Measurements from ENCODE around the gene FLAD1.
"Not testable (repeated sequence)": the region's sequence is repeated elsewhere in the genome, so short reads cannot be mapped to it uniquely, and the experiment has no call there.

Gene FLAD1

DNA sequence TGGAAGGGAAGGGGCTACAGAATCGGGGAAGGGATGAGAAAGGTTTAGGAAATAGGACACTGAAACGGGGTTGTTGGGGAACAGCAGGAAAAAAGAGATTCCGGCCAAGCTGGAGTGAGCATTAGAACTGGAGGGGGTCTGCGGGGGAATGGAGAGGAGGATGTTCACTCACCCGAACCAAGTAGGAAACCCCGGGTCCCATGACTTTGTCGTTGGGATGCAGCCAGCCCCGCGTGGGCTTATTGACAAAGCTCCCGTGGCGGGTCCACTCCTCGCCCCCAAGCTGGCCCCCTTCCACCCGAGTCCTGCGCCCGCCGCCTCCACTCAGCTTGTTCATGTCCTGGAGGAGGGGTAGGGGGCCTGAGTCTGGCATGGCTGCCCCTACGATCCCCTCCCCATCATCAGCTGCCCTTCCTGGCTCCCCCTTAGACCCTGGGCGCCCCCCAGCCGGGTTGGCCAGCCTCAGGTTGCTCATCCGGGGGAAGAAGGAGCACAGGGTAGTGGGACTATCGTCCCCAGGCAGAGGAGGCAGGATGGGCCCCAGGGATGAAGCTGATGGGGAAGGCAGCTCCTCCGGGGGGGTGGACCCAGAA, 13.2 kb upstream of the FLAD1 start:
- no peak for DNase-seq

DNA sequence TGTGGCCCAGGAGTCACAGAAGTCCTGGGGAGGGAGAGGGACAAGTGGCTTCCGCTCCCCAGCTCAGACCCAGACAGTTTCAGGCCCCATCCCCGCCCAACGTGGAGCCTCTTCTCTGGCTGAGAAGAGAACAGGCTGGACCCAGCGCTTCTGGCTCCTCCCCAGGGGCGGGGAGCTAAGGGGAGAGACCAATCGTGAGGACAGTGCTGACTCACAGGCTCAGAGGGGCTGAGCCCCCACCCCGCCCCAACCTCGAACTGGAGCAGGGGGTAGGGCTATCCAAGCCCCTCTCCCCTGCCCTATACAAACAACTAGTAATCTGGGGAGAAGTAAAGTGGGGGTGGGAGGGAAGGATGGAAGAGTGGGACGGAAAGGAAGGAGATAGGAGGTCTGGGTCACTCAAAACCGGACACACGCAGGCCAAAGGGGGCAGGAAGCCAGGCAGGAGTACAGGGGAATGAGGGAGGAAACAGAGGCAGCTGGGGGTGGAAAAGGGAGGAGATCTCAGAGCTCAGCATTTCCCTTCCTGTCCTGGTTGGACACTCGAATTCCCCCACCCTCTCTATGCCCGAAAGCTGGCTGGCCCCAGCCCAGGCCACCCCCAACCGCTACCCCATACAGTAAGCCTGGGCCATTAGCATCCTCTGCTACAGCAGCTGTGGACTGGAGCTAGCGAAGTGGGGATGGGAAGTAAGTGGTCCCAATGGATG, 12.4 kb upstream of the FLAD1 start, which contains the start of gene SHC1:
TSS of gene SHC1 (minus strand) at position 117 of the 710 bp plus-strand sequence. CDS start 221 bp downstream, outside the sequence.
- DNase-seq = peak; percentile 62

DNA sequence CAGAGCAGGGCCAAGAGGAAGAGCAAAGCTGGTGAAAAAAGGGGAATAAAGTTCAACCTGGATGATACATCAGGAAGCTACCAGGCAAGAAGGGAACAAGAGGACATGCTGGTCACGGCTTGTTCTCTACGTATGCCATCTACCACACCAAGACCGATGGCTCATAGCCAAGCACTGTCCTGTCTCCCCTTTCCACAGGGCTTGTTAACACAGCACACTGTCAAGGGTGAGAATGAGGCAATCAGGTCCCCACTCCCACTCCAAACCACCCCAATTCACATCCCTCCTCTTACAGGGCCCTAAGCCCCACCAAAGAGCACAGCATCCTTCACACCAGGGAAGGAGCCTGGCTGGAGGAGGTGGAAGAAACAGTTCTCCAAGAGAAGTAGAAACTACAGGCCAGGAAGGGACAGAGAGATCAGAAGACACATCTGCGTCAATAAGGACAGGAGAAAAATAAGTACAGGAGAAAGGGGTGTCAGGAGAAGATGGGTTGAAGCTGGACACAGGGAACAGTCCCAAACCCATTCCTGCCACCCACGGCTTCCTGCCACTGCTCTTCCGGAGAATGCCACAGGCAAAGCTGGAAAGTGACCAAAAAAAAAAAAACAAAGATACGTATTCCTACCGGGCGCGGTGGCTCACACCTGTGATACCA, 11.7 kb upstream of the FLAD1 start:
- no peak for DNase-seq

DNA sequence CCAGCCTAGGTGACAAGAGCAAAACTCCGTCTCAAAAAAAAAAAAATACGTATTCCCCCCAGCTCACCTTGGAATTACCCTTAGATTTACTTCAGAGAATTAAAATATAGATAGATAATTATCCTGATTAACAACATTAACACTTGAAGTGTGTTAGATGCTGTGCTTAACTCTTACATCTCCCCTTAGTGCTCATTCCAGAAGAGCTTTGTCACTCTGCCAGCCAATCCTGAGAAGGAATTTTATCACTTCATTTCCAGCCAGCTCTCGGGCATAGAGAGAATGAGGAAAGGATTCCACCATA, 11.0 kb upstream of the FLAD1 start:
- no peak for DNase-seq

DNA sequence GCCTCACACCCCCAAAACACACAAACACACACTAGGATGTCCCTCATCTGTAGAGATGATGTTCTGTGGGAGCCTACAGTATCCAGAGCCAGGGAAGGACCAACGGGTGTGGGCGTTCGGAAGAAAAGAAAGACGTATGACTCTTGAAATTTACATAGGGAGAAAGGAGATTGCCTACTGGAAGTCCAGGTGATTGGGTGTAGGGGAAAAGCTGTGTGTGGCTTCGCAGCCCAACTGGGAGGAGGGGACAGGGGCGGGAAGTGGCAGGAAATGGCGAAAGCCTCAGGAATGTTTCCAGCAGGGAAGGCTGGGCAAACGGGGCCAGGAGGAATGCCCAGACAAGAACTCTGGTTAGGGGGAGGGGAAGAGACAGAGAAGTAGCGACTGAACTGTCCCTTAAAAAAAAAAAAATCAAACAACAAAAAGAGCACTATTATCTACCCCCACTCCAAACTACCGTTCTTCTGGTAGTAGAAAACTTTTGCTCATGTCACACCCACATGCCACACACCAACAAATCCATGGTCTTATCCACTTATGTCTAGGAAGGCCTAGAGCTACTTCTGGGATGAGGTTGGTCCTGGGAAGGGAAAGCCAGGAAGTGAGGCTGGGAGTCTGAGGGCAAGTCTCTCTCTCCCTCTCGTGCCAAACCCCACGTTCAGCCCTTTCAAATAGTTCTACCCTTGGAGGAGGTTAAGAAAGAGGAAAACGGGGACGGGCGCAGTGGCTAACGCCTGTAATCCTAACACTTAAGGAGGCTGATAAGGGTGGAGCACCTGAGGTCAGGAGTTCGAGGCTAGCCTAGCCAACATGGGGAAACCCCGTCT, 10.4 kb upstream of the FLAD1 start:
- DNase-seq = peak; percentile 57

DNA sequence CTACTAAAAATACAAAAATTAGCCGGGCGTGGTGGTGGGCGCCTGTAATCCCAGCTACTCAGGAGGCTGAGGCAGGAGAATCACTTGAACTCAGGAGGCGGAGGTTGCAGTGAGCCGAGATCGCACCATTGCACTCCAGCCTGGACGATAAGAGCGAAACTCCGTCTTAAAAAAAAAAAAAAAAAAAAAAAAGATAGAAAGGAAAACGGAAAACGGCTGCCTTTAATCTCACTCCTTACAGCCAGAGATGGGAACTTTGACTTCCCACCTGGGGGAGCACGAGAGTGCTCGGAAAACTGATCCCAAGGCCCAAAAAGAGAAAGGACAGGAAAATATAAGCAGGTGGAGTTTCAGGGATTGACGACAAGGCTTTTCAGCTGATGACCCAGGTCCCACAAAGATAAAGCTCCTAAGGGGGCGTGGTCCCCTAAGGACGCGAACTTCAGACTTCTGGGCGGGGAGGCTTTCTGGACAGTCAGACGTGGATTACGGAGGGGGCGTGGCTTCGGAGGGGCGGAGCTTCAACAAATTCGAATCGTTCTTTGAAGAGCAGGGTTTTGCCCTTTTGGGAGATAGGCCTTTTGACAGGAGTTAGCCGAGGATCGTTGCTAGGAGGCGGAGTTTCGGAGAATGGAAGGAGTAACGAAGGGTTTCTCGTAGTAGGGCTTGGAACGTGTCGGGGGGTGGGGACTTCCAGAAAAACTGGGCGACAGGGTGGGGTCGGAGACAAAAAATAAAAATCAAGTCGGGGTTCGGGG, 9.6 kb upstream of the FLAD1 start:
- DNase-seq = peak; percentile 92

DNA sequence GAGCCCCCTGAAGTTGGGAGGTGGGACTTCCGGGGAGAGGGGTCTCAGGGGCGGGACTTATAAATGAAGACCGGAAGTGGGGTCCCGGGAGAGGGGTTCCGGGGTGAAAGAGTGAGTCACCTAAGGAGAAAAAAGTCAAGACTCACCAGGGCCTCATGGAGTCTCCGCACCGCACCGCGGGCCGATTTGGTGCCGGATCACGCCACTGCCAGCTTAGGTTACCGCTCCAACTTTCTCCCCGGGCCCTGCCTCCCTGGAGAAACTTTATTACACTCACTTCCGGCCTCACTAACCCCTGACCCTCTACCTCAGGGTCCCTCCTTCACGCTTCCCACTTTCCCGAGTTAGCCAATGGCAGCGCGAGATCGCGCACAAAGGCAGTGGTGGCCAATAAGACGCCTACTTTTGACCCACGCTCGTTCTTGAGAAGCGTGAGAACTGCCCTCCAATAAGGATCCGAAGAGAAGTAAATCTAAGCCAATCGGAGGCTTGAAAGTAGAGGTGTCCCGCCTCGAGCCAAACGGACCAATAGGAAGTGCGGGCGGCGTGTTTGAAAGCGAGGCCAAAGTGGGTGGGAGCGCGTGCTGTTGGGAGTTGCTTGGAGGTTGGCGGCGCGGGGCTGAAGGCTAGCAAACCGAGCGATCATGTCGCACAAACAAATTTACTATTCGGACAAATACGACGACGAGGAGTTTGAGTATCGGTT, 8.9 kb upstream of the FLAD1 start, which contains the start of gene CKS1B:
TSS of gene CKS1B (plus strand) at position 580 of the 706 bp plus-strand sequence. CDS start at position 645, 65 bp downstream.
- DNase-seq = peak; percentile 96

DNA sequence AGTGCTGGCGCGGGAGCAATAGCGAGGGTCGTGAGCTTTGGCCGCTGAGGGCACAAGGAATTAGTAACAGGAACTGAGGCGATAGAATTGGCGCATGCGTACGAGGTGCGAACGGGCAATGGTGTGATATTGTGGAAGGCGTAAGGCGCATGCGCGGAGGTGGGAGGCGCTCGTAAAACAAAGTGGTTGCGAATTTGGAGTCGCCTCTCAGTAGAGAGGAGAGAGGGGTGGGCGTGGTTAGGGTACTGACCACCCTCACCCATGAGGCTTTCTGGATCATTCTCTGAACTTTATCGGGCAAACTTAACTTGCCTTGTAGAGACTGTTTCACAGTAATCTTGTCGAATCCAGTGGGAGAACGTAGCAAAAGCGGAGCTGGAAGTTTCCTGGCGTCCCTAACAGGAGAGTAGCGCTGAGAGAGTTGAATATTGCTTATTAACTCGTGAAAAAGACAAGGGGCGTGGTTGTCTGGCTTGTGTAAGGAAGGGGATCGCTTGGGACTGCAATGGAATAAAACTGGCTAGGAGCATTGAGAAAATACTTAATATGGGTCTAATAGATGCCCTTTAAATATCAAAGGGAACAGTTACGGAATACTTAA, 8.2 kb upstream of the FLAD1 start:
- peak; percentile 93 for DNase-seq

DNA sequence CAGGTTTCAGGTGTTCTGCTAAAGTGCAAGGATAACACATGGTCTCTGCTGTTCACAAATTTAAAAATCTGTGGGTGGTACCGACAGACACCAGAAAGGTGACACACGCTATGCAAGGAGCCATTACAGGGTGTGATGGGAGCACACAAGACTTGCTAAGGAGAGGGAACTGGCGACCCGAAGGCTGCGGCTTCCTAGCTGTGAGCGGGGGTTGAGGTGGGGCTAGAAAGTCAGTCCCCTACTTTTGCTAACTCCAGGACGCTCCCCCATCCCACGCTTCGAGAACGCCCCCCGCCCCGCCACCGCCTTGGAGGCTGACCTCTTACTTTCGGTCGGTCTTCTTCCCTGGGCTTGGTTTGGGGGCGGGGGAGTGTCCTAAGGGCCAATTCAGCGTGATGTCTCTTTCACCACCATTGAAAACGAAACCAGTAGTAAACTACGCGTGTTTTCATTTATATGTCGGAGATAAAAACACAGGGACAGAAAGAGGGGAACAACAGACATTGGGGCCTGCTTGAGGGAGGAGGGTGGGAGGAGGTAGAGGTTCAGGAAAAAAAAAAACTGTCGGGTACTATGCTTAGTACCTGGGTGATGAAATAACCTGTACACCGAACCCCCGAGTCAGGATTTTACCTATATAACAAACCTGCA, 7.6 kb upstream of the FLAD1 start:
- no peak for DNase-seq

DNA sequence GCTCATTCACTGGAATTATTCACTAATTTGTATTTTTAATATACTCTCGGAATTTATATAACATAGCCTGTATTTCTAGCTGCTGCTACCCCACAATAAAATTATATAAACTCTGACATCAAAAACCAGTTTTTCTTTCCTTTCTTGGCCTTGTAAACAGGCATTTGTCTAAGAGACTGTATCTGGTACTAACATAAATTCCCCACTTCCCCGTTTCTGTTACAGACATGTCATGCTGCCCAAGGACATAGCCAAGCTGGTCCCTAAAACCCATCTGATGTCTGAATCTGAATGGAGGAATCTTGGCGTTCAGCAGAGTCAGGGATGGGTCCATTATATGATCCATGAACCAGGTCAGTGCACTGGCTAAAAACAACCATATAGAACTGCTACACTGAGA, 5.4 kb upstream of the FLAD1 start:
- DNase-seq = not testable (repeated sequence)

DNA sequence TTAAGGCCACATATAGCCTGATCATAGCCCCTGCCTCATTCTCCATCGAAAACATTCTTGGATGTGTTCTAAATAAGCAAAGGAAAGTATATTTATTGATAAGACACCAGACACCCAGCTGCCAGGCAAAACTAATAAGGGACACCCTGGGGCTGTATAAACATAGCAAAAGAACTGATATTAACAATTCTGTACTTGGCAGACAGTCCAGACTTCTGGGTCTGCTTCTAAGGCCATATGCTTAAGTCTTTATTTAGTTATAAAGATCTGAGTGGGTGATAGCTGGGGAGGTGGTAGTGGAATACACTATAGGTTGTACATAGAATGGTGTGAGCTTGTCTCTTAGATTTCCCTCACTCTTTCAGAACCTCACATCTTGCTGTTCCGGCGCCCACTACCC, 4.8 kb upstream of the FLAD1 start:
- no peak for DNase-seq

DNA sequence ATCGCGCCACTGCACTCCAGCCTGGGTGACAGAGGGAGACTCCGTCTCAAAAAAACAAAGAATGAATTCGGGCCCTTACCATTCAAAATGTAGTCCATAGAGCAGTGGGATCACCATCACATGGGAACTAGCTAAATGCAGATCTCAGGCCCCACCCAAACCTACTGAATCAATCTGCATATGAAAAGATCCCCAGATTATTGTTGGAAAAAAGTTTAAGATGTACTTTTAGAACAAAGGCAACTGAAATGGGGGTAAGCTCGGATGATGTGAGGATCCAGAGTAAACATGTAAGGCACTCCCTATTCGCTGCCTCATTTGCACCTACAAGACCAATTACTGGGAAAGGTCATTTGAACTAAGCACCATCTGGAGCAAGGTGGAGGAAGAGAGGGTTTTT, 803 bp upstream of the FLAD1 start:
- no peak for DNase-seq

DNA sequence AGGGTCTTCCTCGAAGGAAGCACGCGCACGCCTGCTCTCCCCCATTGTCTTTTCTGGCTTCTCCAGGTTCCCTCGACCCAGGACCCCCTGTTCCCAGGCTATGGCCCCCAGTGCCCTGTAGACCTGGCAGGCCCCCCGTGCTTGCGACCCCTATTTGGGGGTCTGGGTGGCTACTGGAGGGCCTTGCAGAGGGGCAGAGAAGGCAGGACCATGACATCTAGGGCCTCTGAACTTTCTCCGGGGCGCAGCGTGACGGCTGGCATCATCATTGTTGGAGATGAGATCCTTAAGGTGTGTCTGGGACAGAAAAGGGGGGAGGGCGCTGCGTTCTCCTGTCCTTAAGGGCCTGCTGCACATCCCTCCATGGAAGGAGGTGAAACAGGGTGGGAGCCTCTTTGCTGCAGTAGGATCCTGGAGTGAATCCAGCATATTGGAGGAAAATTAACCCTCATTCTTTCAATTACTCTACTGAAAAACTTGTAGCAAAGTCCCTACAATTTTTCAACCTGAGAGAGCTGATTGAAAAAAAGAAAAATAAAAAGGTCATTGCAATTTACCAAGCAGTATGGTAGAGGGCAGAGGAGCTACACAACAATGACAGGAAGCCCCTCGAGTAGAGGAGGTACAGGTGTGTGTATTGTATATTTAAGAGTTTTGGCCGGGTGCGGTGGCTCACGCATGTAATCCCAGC, 777 bp downstream of the FLAD1 start:
- DNase-seq = no peak

DNA sequence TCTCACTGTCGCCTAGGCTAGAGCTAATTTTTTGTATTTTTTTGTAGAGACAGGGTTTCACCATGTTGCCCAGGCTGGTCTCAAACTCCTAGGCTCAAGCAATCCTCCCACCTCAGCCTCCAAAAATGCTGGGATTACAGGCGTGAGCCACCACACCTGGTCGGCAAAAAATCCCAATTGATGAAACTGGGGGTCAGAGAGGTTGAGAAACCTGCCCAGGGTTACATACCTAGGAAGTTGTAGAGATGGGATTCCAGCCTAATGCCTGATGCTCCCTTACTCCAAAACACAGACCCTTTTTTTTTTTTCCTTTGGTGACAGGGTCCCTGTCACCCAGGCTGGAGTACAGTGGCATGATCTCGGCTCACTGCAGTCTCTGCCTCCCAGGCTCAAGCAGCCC, 3.6 kb downstream of the FLAD1 start:
- not testable (repeated sequence) for DNase-seq

DNA sequence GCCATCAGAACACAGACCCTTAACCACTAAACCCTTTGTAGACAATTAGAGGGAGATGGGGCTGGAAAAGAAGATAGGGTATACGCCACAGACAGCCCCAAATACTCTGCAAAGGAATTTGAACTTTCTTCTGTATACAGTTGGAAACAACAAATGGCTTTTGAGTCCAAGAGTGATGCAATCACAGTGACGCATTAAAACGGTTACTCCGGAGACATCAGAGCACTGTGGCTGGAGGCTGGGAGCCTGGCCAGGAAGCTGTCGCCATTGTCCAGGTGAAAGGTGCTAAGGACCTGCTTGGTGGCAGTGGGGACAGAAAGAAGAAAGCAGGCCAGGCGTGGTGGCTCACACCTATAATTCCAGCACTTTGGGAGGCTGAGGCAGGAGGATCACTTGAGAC, 4.2 kb downstream of the FLAD1 start:
- DNase-seq = no peak

DNA sequence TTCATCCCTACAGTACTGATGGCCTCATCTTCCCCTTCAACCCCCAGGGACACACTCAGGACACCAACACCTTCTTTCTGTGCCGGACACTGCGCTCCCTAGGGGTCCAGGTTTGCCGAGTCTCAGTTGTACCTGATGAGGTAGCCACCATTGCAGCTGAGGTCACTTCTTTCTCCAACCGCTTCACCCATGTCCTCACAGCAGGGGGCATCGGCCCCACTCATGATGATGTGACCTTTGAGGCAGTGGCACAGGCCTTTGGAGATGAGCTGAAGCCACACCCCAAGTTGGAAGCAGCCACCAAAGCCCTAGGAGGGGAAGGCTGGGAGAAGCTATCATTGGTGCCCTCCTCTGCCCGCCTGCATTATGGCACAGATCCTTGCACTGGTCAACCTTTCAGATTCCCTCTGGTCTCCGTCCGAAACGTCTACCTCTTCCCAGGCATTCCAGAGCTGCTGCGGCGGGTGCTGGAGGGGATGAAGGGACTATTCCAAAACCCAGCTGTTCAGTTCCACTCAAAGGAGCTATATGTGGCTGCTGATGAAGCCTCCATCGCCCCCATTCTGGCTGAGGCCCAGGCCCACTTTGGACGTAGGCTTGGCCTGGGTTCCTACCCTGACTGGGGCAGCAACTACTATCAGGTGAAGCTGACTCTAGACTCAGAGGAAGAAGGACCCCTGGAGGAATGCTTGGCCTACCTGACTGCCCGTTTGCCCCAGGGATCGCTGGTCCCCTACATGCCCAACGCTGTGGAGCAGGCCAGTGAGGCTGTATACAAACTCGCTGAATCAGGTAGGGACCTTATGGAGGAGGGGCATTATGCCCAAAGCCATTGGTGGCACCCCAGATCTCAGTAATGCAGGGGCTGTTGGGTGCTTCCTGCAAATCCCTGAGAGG, 5.2 kb downstream of the FLAD1 start:
- DNase-seq = no peak

DNA sequence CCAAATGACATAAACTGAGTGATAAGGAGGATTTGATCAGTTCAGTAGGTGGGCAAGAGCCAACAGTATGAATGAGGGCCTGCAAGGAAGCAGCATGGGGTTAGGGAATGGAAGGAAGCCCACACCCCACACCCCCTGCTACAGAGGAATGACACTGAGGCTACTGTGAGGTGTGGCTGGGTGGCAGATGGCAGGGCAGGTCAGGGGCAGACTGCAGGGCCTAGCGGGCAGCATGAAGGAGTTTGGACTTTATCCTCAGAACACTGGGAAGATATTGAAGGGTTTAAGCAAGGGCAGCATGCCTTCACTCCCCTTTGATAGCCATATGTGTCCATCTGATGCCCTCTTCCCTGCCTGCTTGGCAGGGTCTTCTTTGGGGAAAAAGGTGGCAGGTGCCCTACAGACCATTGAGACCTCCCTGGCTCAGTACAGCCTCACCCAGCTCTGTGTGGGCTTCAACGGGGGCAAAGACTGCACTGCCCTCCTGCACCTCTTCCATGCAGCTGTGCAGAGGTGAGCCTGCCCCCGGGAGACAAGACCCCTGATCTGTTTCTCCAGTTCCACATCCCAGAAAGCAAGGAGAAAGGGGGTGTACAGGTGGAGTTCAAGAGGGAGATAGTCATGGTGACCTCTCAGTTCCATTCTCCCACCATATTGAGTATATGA, 6.2 kb downstream of the FLAD1 start:
- DNase-seq = no peak

DNA sequence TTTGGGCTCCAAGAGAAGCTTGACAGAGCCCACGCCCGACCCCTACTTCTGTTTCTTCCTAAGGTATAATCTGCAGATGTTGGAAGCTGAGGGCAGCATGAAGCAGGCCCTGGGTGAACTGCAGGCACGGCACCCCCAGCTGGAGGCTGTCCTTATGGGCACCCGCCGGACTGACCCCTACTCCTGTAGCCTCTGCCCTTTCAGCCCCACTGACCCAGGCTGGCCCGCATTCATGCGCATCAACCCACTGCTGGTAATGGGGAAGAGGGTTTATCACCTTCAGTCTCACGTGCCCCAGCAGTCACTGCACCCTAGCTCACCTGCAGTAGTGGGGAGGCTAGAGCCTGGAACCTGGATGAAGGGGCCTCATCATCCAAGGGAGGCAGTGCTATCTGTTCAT, 7.1 kb downstream of the FLAD1 start:
- DNase-seq = no peak
